Measurements from ENCODE around the gene AOC2.
"Not testable (repeated sequence)": the region's sequence is repeated elsewhere in the genome, so short reads cannot be mapped to it uniquely, and the experiment has no call there.

The AOC2 gene

DNA sequence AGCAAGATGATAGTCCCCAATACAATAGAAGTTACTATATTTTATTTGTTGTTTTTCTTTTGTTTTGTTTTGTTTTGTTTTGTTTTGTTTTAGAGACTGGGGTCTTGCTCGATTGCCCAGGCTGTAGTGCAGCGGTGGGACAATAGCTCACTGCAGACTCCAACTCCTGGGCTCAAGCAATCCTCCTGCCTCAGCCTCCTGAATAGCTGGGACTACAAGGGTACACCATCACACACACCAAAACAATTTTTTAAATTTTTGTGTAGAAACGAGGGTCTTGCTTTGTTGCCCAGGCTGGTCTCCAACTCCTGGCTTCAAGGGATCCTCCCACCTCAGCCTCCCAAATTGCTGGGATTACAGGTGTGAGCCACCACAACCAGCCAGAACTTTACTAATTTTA lies 55.6 kb downstream of the AOC2 start:
- not testable (repeated sequence) for H3K36me3 ChIP-seq (ENCODE audit: insufficient read depth, low read length)

More for the DNA sequence above, 55.6 kb downstream of the AOC2 start:
- H3K79me2 ChIP-seq (ENCODE audit: control insufficient read depth, insufficient read depth, low read length, unreplicated experiment); H3K27me3 ChIP-seq (ENCODE audit: insufficient read depth, low read length); H3K4me1 ChIP-seq (ENCODE audit: control insufficient read depth, insufficient read depth, low read length, unreplicated experiment); H2AFZ ChIP-seq (ENCODE audit: low read length, unreplicated experiment); H3K4me3 ChIP-seq (ENCODE audit: low read depth, low read length); H3K27ac ChIP-seq (ENCODE audit: low read depth, low read length): not testable (repeated sequence)

All from ACC112 (cell line).